NCI-H146 (cell line): ENCODE results near the gene SSBP4.

ENCODE experiments used
- DNase-seq: peaks from one replicate; lab custom pipeline; 2025; lab: John Stamatoyannopoulos, UW

The SSBP4 gene

GRCh38 chr19:18433735-18434398 lies 14.7 kb downstream of the SSBP4 start:
- no peak for DNase-seq

- DNase-seq: no peak
Measured at GRCh38 chr19:18434411-18435175, 15.4 kb downstream of the SSBP4 start.

- DNase-seq: no peak
Measured at GRCh38 chr19:18435178-18435841, 16.1 kb downstream of the SSBP4 start.

GRCh38 chr19:18435842-18436670 lies 16.9 kb downstream of the SSBP4 start:
- no peak for DNase-seq

GRCh38 chr19:18436671-18437490 lies 17.7 kb downstream of the SSBP4 start:
- peak; percentile 82 for DNase-seq

- DNase-seq: peak; percentile 73
Measured at GRCh38 chr19:18437491-18438330, 18.5 kb downstream of the SSBP4 start, which contains the start of gene ISYNA1. Gene ISYNA1 (minus strand): TSS chr19:18438133. CDS start chr19:18437979, 154 bp downstream.

- DNase-seq: no peak
Measured at GRCh38 chr19:18438331-18439024, 19.3 kb downstream of the SSBP4 start.

GRCh38 chr19:18439025-18439909 lies 20.1 kb downstream of the SSBP4 start:
- no peak for DNase-seq

GRCh38 chr19:18439910-18440237 lies 20.7 kb downstream of the SSBP4 start:
- DNase-seq: no peak

GRCh38 chr19:18440415-18440877 lies 21.2 kb downstream of the SSBP4 start:
- DNase-seq: peak; percentile 20

GRCh38 chr19:18440936-18441803 lies 22.0 kb downstream of the SSBP4 start:
- no peak for DNase-seq

GRCh38 chr19:18441804-18442788 lies 22.9 kb downstream of the SSBP4 start:
- DNase-seq: no peak

GRCh38 chr19:18442941-18443340 lies 23.7 kb downstream of the SSBP4 start:
- no peak for DNase-seq

- no peak for DNase-seq
Measured at GRCh38 chr19:18443406-18443805, 24.2 kb downstream of the SSBP4 start.

GRCh38 chr19:18443831-18444230 lies 24.6 kb downstream of the SSBP4 start:
- no peak for DNase-seq

- DNase-seq: no peak
Measured at GRCh38 chr19:18444513-18444912, 25.3 kb downstream of the SSBP4 start.
